HuH-7.5 (cell line): ENCODE data around the gene LSAMP.

Experiments
- DNase-seq: peaks from one replicate; pipeline ENCODE4 v3.0.0; 2011; ENCODE audit warnings: low spot score

LSAMP gene

GRCh38 chr3:116445311-116445841 is at the start of gene LSAMP:
TSS of gene LSAMP (minus strand) at chr3:116445487.
- no peak for DNase-seq

DNA sequence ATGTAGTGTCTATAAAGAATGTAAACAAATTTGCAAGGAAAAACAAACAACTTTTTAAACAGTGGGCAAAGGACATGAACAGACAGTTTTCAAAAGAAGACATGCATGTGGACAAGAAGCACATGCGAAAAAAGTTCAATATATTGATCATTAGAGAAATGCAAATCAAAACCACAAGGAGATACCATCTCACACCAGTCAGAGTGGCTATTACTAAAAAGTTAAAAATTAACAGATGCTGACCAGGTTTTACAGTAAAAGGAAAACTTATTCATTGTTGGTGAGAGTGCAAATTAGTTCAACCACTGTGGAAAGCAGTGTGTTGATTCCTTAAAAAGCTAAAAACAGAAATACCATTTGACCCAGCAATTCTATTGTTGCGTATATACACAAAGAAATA is 47.1 kb upstream of the LSAMP start:
- no peak for DNase-seq

DNA sequence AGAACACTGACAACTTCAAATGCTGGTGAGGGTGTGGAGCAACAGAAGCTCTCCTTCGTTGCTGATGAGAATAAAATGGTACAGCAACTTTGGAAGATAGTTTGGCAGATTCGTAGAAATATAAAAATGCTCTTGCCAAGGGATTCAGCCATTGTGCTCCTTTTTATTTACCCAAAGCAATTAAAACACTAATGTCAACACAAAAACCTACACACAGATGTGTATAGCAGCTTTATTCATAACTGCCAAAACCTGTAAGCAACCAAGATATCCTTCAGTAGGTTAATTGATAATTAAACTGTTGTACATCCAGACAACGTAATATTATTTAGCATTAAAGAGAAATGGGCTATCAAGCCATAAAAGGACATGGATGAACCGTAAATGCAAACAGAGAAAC is 37.8 kb upstream of the LSAMP start:
- no peak for DNase-seq

DNA sequence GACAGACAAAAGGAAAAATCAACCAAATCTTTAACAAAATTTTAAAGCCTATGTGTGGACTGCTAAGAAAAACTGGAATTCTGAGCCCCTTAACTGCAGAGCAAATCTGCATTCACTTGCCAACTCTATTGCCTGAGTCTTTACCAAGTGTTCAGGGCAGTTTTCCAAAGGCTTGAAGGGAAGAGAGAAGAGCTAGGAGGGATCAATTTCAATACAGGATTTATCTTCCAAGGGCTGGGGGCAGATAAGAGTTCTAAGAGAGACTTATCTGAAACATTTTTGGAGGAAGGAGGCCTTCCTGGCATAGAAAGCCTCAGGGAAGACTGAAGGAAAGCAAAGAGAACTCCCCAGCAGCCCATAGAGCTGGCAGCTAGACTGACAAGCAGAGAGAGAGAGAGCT is 31.4 kb upstream of the LSAMP start:
- no peak for DNase-seq

DNA sequence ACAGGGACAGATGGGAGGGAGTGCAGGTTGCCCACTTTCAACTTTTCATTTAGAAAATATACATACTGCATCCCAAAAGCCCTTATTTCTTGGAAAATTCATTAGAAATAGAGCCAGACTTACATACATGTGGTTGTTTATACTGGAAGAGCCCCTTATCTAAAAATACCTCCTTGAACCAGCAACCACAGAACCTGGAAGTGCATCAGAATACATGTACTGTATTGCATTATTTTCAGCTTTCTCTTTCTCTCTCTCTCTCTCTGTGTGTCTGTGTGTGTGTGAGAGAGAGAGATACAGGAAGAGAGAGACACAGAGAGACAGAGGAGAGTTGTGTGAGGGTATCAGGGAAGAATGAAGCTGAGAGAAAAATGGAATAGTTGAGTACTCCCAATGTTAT is 29.5 kb upstream of the LSAMP start:
- DNase-seq = no peak

- DNase-seq = no peak
Measured at GRCh38 chr3:116474032-116474780, 28.9 kb upstream of the LSAMP start.

DNA sequence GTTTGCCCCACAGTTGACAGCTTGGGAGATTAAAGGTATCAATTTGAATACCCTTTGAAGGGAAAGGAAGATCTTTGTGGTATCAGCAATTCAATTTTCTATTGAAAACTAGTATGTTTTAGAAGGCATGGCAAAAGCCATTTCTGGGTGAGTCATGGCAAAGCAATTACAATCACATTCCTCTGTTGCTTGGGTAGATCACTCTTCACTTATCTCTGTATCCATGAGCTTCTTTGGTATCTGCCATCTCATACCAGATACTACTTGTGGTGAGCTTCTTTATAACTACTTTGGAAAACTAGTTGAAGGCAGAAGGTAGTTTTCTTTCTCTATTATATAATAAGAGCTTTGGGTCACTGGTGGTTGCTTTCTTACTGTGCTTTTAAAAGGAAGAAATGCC is 28.3 kb upstream of the LSAMP start:
- DNase-seq = no peak

GRCh38 chr3:116470605-116471197 is 25.4 kb upstream of the LSAMP start:
- DNase-seq = no peak

DNA sequence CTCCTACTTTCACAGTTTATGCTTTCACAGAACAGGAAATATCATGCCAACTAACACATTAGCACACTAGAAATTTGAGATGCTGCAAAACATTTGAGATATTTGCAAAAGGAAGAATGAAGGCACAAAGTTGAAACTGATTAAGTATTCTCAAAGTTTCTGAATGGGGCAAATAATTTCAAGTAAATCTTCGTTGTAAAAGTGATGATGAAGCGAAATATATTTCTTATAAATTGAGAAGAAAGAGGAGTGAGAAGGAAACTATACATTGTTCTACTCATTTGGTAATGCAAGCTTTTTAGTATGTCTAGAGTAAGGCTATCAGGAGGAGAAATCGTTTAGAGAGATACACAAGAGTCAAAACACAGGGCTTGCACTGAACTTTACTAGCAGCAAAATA is 24.3 kb upstream of the LSAMP start:
- no peak for DNase-seq

DNA sequence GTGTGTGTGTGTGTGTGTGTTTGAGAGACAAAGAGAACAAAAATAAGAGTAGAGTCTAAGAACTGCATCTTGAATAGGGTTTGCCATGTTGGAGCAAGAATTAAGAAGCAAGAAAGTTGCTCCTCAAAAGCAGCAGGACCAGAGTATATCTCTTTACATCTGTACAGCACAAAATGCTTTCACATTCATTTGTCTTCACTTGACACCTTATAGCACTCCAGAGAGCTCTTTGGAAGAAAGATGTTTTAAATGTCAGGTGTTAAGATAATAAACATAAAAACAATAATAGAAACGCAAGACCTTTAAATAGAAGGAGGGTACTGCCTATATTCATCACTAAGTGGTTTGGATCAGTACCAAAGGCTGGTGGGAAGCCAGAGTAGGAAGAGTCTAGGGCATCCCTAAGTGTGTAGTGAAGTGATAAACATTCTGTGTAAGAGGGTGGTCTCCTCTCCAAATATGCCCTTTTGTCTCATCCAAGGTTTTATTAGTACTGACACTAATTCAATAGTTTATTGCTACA is 19.1 kb upstream of the LSAMP start:
- DNase-seq = no peak

GRCh38 chr3:116453666-116454346 is 8.5 kb upstream of the LSAMP start:
- DNase-seq = no peak

GRCh38 chr3:116449546-116450350 is 4.5 kb upstream of the LSAMP start:
- DNase-seq = no peak

DNA sequence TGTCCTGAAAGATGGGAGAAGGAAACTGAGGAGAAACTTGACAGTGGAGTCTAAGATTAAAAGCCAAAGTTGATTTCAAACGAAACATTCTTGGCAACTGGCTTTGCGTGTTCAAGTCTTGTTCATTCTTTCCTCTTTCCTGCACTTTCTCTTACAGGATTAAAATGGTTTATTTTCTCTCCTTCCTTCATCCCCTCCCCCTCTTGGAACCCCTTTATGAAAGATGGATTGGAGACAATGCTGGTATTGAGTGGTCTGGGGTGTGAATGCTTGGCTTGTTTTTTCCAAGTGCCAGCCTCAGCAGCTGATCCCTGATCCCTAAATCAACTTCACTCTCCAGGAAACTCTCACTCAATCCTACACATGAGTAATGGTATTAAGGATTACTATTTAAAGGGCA is 703 bp upstream of the LSAMP start:
- DNase-seq = no peak

- DNase-seq = no peak
Measured at GRCh38 chr3:116444819-116445310, 422 bp downstream of the LSAMP start.

DNA sequence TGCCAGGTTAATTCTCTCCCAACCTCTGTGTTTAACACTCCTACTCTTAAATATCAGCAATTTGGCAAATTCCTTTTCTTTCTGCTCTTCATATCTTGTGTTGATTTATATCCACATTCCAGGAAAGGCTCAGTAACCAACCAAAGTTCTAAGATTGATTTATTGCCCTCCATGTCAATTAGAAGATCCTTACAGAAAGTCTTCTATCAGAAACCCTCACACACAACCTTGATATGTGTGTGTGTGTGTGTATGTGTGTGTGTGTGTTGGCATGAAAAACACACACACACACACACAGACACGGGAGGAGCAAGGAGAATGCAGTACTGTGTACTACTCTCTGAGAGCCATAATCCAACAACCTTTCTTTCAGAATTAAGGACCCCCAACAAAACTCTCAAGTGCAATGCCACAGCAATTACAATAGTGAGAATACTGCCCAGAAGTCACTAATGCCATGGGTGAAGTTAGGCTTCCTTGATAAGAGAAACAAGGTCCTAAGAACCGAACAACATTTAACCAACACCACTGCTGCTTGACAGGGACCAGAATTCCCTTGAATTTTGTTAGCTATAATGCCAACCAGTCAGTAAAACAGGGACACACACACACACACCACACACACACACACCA is 1.1 kb downstream of the LSAMP start:
- DNase-seq = no peak

- DNase-seq = no peak
Measured at GRCh38 chr3:116443191-116443661, 2.1 kb downstream of the LSAMP start.

GRCh38 chr3:116442331-116443021 is 2.8 kb downstream of the LSAMP start:
- no peak for DNase-seq

GRCh38 chr3:116441652-116442051 is 3.6 kb downstream of the LSAMP start:
- DNase-seq = no peak

GRCh38 chr3:116440196-116440595 is 5.1 kb downstream of the LSAMP start:
- no peak for DNase-seq

GRCh38 chr3:116433552-116433951 is 11.7 kb downstream of the LSAMP start:
- DNase-seq = no peak

DNA sequence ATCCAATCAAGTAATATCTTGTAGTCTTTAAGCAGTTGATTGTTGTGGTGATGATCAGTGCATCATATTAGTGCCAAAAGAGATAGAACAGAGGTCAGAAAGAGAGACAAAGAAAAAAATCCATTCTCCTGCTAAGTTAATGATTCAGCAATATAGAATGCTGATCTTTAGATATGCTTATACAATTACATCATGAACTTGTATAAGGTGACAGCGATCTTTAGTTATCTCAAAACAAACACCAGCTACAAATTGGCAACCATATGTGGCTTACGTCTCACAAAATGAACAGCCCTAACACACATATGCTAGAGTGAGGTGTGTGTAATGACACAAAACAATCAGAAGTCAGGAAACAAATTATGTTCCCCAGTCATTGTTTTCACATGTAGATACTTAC is 12.5 kb downstream of the LSAMP start:
- no peak for DNase-seq
